Measurements from ENCODE around the gene TPCN2. TPM values are rescaled to one million over a fixed set of nuclear protein-coding genes. Genes with fewer than 3 reads are reported as not detected.

Gene TPCN2
- total and polyA plus RNA-seq, 7 experiments from 2014 or later = 3.3 to 29.4 (median 21.2) TPM

DNA sequence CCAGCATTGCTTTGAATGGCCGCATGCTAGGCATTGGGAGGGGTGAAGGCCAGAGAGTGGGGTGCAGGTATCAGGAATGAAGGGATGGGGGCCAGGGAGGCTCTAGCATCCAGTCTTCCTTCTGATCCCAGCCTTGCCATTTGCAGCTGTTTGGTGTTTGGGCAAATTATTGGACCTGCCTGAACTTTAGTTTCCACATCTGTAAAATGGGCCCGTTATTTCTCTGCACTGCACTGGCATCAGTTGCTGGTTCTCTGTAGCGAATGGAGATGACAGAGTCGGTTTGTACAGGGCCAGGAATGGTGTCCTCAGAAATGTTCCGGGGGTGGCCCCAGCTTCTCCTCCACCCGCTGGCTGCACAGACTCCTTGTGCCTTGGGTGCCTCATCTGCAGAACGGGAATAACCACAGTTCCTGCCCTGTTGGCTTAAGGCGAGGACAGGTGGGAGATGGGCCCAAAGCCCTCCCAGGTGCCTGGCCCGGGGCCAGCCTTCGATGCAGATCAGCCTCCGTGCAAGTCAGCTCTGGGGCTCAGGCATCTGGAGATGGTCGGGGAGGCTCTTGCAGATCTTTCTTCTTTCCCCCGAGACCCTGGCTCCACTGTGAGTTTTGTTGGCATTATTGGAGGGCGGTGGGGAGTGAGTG is 55.6 kb downstream of the TPCN2 start:
- CTCF ChIA-PET = interaction anchor here (0.7 kb wide), 1 partner anchor 188 kb away, joined by 3 read pairs; no protein-coding TSS in a partner anchor

DNA sequence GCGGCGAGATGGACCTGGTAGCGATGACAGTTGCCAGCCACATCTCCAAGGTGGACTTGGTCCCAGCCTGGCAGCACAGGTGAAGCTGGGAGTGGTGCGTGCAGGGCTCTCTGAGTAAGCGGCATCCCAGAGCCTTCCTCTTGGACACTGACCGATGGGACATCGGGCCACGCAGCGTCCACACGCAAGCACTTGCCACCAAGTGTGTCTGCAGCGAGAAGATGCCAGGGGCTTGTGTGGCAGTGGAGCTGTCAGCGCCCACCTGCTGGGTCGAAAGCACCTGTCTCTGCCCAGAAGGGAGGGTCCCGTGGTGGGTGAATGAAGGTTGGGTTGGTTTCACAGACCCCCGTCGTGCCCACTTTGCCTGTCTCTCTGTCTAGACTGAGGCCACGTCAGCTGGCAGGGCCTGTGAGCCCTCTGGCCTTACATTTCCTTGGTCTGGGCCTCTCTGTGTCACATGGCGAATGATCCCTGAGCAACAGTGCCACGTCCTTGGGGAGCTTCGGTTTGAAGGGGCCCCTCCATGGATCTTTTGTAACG is 56.2 kb downstream of the TPCN2 start:
- H3K9me3 Mint-ChIP-seq = peaks cover 0 to 3% (median 0%) of the 10 kb centered on the region in 11 donors
- intact Hi-C loops (cut with micrococcal nuclease) = no loop called here
- no peak overlapping the region for H3K27ac Mint-ChIP-seq
- Histone ChIP-seq H3K27me3 (ENCODE audit: control insufficient read depth in 2 of 2, insufficient read depth in 2 of 2, low read length in 2 of 2) (no peaks in the 10 kb centered on the region), H3K9me3 (ENCODE audit: control insufficient read depth in 2 of 3, low read length in 3 of 3) (no peaks in the 10 kb centered on the region), H3K4me3 (ENCODE audit: low read length) (no peak overlapping the region), H3K36me3 (ENCODE audit: control insufficient read depth in 2 of 3, insufficient read depth in 3 of 3, low read length in 3 of 3) (no peaks in the 10 kb centered on the region), H3K27ac (ENCODE audit: low read depth, low read length) (no peak overlapping the region), H3K4me1 (ENCODE audit: control insufficient read depth in 2 of 2, insufficient read depth in 2 of 2, low read length in 2 of 2) (peaks cover 0 to 7% of the 10 kb centered on the region in 2 donors)
- H3K27me3 Mint-ChIP-seq = no peaks in the 10 kb centered on the region
- peaks cover 4 to 24% (median 11%) of the 10 kb centered on the region in 7 donors for H3K4me1 Mint-ChIP-seq
- ChIA-PET POLR2A (interaction anchor here (0.6 kb wide), 1 partner anchor 567 kb away, joined by 3 read pairs; no protein-coding TSS in a partner anchor), CTCF (no interaction called here)
- H3K36me3 Mint-ChIP-seq = peaks cover 0 to 5% (median 2%) of the 10 kb centered on the region in 5 donors
- no peak overlapping the region for H3K4me3 Mint-ChIP-seq
- DNase-seq (no peak), ATAC-seq (no peak)

More for the DNA sequence above, 55.6 kb downstream of the TPCN2 start:
- ATAC-seq (no peak), DNase-seq (no peak)
- H3K4me1 Mint-ChIP-seq = peaks cover 4 to 24% (median 10%) of the 10 kb centered on the region in 7 donors
- Histone ChIP-seq H3K36me3 (ENCODE audit: control insufficient read depth in 2 of 3, insufficient read depth in 3 of 3, low read length in 3 of 3) (no peaks in the 10 kb centered on the region), H3K27ac (ENCODE audit: low read depth, low read length) (no peak overlapping the region), H3K4me1 (ENCODE audit: control insufficient read depth in 2 of 2, insufficient read depth in 2 of 2, low read length in 2 of 2) (peaks cover 0 to 7% of the 10 kb centered on the region in 2 donors), H3K27me3 (ENCODE audit: control insufficient read depth in 2 of 2, insufficient read depth in 2 of 2, low read length in 2 of 2) (no peaks in the 10 kb centered on the region), H3K4me3 (ENCODE audit: low read length) (no peak overlapping the region), H3K9me3 (ENCODE audit: control insufficient read depth in 2 of 3, low read length in 3 of 3) (no peaks in the 10 kb centered on the region)
- intact Hi-C loops (cut with micrococcal nuclease) = no loop called here
- peak overlapping the region in 1 of 9 donors; percentile 53 for H3K27ac Mint-ChIP-seq
- peaks cover 0 to 2% (median 0%) of the 10 kb centered on the region in 5 donors for H3K36me3 Mint-ChIP-seq
- no peak overlapping the region for H3K4me3 Mint-ChIP-seq
- peaks cover 0 to 3% (median 0%) of the 10 kb centered on the region in 5 donors for H3K27me3 Mint-ChIP-seq
- POLR2A ChIA-PET = interaction anchor here (0.6 kb wide), 1 partner anchor 567 kb away, joined by 3 read pairs; no protein-coding TSS in a partner anchor
- peaks cover 0 to 2% (median 0%) of the 10 kb centered on the region in 11 donors for H3K9me3 Mint-ChIP-seq

GRCh38 chr11:69105461-69106030 is 56.8 kb downstream of the TPCN2 start:
- H3K9me3 ChIP-seq (ENCODE audit: control insufficient read depth in 2 of 3, low read length in 3 of 3) = no peaks in the 10 kb centered on the region
- no peaks in the 10 kb centered on the region for H3K36me3 ChIP-seq (ENCODE audit: control insufficient read depth in 2 of 3, insufficient read depth in 3 of 3, low read length in 3 of 3)
- Mint-ChIP-seq H3K4me3 (no peak overlapping the region), H3K9me3 (peaks cover 0 to 4% (median 1%) of the 10 kb centered on the region in 11 donors), H3K27me3 (no peaks in the 10 kb centered on the region), H3K27ac (no peak overlapping the region), H3K4me1 (peaks cover 4 to 24% (median 11%) of the 10 kb centered on the region in 7 donors), H3K36me3 (peaks cover 0 to 7% (median 2%) of the 10 kb centered on the region in 5 donors)
- intact Hi-C loops (cut with micrococcal nuclease) = no loop called here
- H3K4me1 ChIP-seq (ENCODE audit: control insufficient read depth in 2 of 2, insufficient read depth in 2 of 2, low read length in 2 of 2) = peaks cover 0 to 7% of the 10 kb centered on the region in 2 donors
- no peaks in the 10 kb centered on the region for H3K27me3 ChIP-seq (ENCODE audit: control insufficient read depth in 2 of 2, insufficient read depth in 2 of 2, low read length in 2 of 2)
- no peak overlapping the region for H3K4me3 ChIP-seq (ENCODE audit: low read length)
- no peak for ATAC-seq
- POLR2A ChIA-PET = no interaction called here
- no peak overlapping the region for H3K27ac ChIP-seq (ENCODE audit: low read depth, low read length)
- CTCF ChIA-PET = interaction anchor here (0.6 kb wide), 1 partner anchor 18 kb away, joined by 3 read pairs; no protein-coding TSS in a partner anchor
- no peak for DNase-seq

GRCh38 chr11:69106031-69106811 is 57.5 kb downstream of the TPCN2 start:
- ChIA-PET CTCF (interaction anchor here (0.6 to 0.8 kb wide), 3 partner anchors 11 to 538 kb away, joined by 3 read pairs; no protein-coding TSS in a partner anchor), POLR2A (no interaction called here)
- H3K9me3 Mint-ChIP-seq = peaks cover 0 to 9% (median 1%) of the 10 kb centered on the region in 11 donors
- H3K36me3 Mint-ChIP-seq = peaks cover 0 to 7% (median 2%) of the 10 kb centered on the region in 5 donors
- no peak for ATAC-seq
- peaks cover 4 to 24% (median 10%) of the 10 kb centered on the region in 7 donors for H3K4me1 Mint-ChIP-seq
- H3K4me3 ChIP-seq (ENCODE audit: low read length) = no peak overlapping the region
- H3K27me3 ChIP-seq (ENCODE audit: control insufficient read depth in 2 of 2, insufficient read depth in 2 of 2, low read length in 2 of 2) = no peaks in the 10 kb centered on the region
- H3K4me1 ChIP-seq (ENCODE audit: control insufficient read depth in 2 of 2, insufficient read depth in 2 of 2, low read length in 2 of 2) = peaks cover 0 to 7% of the 10 kb centered on the region in 2 donors
- no peak for DNase-seq
- H3K27me3 Mint-ChIP-seq = no peaks in the 10 kb centered on the region
- H3K27ac Mint-ChIP-seq = peak overlapping the region in 1 of 9 donors; percentile 40
- no peak overlapping the region for H3K27ac ChIP-seq (ENCODE audit: low read depth, low read length)
- intact Hi-C loops (cut with micrococcal nuclease) = no loop called here
- H3K4me3 Mint-ChIP-seq = no peak overlapping the region
- no peaks in the 10 kb centered on the region for H3K9me3 ChIP-seq (ENCODE audit: control insufficient read depth in 2 of 3, low read length in 3 of 3)
- no peaks in the 10 kb centered on the region for H3K36me3 ChIP-seq (ENCODE audit: control insufficient read depth in 2 of 3, insufficient read depth in 3 of 3, low read length in 3 of 3)

DNA sequence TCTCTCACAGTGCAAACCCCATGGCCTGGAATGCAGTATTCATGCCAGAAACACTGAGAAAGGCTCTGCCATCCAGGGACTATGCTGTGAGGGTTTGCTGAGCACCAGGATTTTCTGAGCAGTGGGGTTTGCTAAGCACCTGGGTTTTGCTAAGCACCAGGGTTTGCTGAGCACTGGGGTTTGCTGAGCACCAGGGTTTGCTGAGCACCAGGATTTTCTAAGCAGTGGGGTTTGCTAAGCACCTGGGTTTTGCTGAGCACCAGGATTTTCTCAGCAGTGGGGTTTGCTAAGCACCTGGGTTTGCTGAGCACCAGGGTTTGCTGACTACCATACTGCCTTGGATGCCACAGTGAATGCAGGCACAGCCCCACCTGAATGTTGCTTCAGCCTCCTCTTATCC is 58.7 kb downstream of the TPCN2 start:
- ChIA-PET CTCF (interaction anchor here (0.8 kb wide), 1 partner anchor 537 kb away, joined by 3 read pairs; no protein-coding TSS in a partner anchor), POLR2A (no interaction called here)
- H3K9me3 Mint-ChIP-seq = peaks cover 0 to 9% (median 1%) of the 10 kb centered on the region in 11 donors
- no peaks in the 10 kb centered on the region for H3K9me3 ChIP-seq (ENCODE audit: control insufficient read depth in 2 of 3, low read length in 3 of 3)
- no peaks in the 10 kb centered on the region for H3K27me3 Mint-ChIP-seq
- no peaks in the 10 kb centered on the region for H3K4me1 ChIP-seq (ENCODE audit: control insufficient read depth in 2 of 2, insufficient read depth in 2 of 2, low read length in 2 of 2)
- peaks cover 0 to 7% (median 2%) of the 10 kb centered on the region in 5 donors for H3K36me3 Mint-ChIP-seq
- no peak overlapping the region for H3K27ac ChIP-seq (ENCODE audit: low read depth, low read length)
- intact Hi-C loops (cut with micrococcal nuclease) = no loop called here
- DNase-seq (no peak), ATAC-seq (no peak)
- H3K4me3 Mint-ChIP-seq = no peak overlapping the region
- H3K27me3 ChIP-seq (ENCODE audit: control insufficient read depth in 2 of 2, insufficient read depth in 2 of 2, low read length in 2 of 2) = no peaks in the 10 kb centered on the region
- no peaks in the 10 kb centered on the region for H3K36me3 ChIP-seq (ENCODE audit: control insufficient read depth in 2 of 3, insufficient read depth in 3 of 3, low read length in 3 of 3)
- H3K27ac Mint-ChIP-seq = no peak overlapping the region
- peaks cover 4 to 26% (median 5%) of the 10 kb centered on the region in 7 donors for H3K4me1 Mint-ChIP-seq
- H3K4me3 ChIP-seq (ENCODE audit: low read length) = no peak overlapping the region

GRCh38 chr11:69108030-69108429 is 59.3 kb downstream of the TPCN2 start:
- DNase-seq (no peak), ATAC-seq (no peak)
- CTCF ChIA-PET = no interaction called here
- H3K4me3 ChIP-seq (ENCODE audit: low read length) = no peak overlapping the region
- intact Hi-C loops (cut with micrococcal nuclease) = no loop called here
- POLR2A ChIA-PET = no interaction called here
- Mint-ChIP-seq H3K36me3 (peaks cover 0 to 7% (median 2%) of the 10 kb centered on the region in 5 donors), H3K27me3 (no peaks in the 10 kb centered on the region), H3K4me1 (peaks cover 4 to 20% (median 5%) of the 10 kb centered on the region in 7 donors), H3K4me3 (no peak overlapping the region), H3K9me3 (peaks cover 0 to 9% (median 1%) of the 10 kb centered on the region in 11 donors), H3K27ac (no peak overlapping the region)
- H3K27ac ChIP-seq (ENCODE audit: low read depth, low read length) = no peak overlapping the region
- no peaks in the 10 kb centered on the region for H3K36me3 ChIP-seq (ENCODE audit: control insufficient read depth in 2 of 3, insufficient read depth in 3 of 3, low read length in 3 of 3)
- no peaks in the 10 kb centered on the region for H3K27me3 ChIP-seq (ENCODE audit: control insufficient read depth in 2 of 2, insufficient read depth in 2 of 2, low read length in 2 of 2)
- no peaks in the 10 kb centered on the region for H3K9me3 ChIP-seq (ENCODE audit: control insufficient read depth in 2 of 3, low read length in 3 of 3)
- H3K4me1 ChIP-seq (ENCODE audit: control insufficient read depth in 2 of 2, insufficient read depth in 2 of 2, low read length in 2 of 2) = no peaks in the 10 kb centered on the region

All from naive thymus-derived CD4-positive, alpha-beta T cell (primary cell).